Upper lobe of left lung (tissue), 4 donors: ENCODE data around the gene ARPC2.

Source experiments
- CTCF ChIP-seq, 6 experiments: fragments of 450-650 bp in 4 of 6; fragments of 200-600 bp in 2 of 6; sonication (generic) in 2 of 6; IDR thresholded peaks; one replicate each; pipeline ENCODE4 v1.5.1; 2016 to 2019; ENCODE audit warnings: antibody characterized with exemption in 6 of 6
- POLR2A ChIP-seq, 4 donors: fragments of 450-650 bp; IDR thresholded peaks; one replicate each; pipeline ENCODE4 v1.5.1; 2016 to 2017; ENCODE audit warnings: antibody characterized with exemption in 4 of 4, mild to moderate bottlenecking in 2 of 4

- no peak for TF ChIP-seq CTCF (IDR thresholded peaks at IDR 0.05)
- no peak for TF ChIP-seq POLR2A (IDR thresholded peaks at IDR 0.05)
These were observed 4.0 kb downstream of the ARPC2 start for GRCh38 chr2:218221000-218221399.
